A549 treated with RU486 at 1 μM for 4 hours (cell line): ENCODE results near the gene XRN2. TPM values are rescaled to one million over a fixed set of nuclear protein-coding genes. Genes with fewer than 3 reads are reported as not detected.

Source experiments
- total RNA-seq: library from RNA; stranded (reverse); fragments of 200-300 nt; extraction: Qiagen RNA extraction; gene quantifications from 5 replicates; pipeline ENCODE4 v1.2.3, GENCODE V29; 2022; ENCODE audit warnings: low read depth

The XRN2 gene, protein sequence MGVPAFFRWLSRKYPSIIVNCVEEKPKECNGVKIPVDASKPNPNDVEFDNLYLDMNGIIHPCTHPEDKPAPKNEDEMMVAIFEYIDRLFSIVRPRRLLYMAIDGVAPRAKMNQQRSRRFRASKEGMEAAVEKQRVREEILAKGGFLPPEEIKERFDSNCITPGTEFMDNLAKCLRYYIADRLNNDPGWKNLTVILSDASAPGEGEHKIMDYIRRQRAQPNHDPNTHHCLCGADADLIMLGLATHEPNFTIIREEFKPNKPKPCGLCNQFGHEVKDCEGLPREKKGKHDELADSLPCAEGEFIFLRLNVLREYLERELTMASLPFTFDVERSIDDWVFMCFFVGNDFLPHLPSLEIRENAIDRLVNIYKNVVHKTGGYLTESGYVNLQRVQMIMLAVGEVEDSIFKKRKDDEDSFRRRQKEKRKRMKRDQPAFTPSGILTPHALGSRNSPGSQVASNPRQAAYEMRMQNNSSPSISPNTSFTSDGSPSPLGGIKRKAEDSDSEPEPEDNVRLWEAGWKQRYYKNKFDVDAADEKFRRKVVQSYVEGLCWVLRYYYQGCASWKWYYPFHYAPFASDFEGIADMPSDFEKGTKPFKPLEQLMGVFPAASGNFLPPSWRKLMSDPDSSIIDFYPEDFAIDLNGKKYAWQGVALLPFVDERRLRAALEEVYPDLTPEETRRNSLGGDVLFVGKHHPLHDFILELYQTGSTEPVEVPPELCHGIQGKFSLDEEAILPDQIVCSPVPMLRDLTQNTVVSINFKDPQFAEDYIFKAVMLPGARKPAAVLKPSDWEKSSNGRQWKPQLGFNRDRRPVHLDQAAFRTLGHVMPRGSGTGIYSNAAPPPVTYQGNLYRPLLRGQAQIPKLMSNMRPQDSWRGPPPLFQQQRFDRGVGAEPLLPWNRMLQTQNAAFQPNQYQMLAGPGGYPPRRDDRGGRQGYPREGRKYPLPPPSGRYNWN
- 84.8 to 121 TPM (median 98.4 TPM) in 5 replicates for total RNA-seq

DNA sequence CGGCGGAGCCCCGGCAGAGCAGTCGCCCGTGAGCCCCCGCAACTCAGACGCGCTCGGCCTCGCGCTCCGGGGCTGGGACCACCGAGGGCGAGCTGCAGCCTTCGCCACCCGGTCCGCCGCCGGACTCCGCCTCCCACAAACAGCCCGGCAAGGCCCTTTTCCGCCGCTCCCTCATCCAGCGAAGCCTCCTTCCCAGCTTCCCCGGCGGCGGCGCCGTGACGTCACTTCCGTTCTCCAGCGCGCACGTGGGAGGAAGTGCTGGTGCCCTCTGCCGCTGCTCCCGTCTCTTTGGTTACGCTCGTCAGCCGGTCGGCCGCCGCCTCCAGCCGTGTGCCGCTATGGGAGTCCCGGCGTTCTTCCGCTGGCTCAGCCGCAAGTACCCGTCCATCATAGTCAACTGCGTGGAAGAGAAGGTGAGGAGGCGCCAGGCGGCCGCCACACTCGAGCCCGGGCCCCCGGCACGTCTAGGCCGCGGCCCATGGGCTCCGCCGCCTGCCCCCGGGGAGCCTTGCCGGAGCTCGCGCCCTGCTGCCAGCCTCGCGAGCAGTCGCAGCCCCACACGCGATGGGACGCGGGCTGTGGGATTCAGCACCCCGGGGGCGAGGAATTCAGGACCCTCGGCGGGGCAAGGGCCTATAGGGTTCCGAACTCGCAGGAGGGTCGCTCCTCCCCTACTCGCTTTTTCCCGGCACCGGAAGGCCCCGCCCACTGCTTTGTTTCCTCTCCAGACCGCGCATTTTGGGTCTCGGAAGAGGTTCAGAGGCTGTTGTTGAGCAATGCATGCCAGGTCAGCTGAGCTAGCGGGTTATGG lies at the start of gene XRN2:
TSS of gene XRN2 (plus strand) at position 271 of the 811 bp plus-strand sequence. CDS start at position 339, 68 bp downstream.

DNA sequence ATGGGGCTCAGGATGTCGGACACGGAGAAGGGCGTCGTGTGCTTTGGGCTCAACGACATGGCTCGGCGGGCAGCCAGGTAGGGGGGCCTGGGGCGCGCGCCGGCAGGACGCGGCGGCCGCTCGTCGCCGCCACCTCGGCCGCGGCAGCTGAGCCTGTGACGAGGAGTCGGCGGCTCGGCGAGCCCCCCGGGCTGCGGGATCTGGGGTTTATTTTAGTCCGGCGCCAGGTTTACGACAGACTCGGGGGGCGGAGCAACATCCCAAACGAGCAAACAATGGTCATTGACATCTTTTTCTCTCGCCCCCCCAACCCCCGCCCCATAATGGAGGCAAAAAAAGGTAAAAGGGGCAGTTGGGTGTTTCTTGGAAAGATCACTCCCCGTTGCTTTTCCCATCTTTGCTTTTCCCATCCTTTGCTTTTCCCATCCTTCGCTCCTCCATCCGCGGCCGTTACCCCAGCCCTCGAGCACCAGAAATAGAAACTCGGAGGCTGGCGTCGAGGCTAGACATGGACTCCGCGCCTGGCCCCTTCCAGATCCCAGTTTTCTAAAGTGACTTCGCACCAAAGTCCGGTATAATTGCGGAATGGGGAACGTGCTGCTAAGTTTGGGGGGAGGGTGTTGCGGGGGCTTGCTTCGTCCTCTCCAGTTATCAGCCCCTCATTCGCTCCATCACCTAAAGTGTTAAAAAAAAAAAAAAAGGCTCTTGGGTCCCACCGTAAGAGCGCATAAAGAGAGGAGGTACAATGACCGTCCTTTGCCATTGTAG lies 94.4 kb downstream of the XRN2 start, which contains the start of gene NKX2-4:
TSS of gene NKX2-4 (minus strand) at position 186 of the 768 bp plus-strand sequence. CDS start at position 59, 127 bp downstream.

Other genes with a start within 250 kb of the XRN2 start
- gene LINC00237, start 197.0 kb upstream of the XRN2 start, total RNA-seq = not detected in 5 replicates
- gene KIZ, start 177.2 kb upstream of the XRN2 start, total RNA-seq = 4.6 to 6.2 TPM (median 4.9 TPM) in 5 replicates
- 0.06 TPM in 1 of 5 replicates, not detected in the others for gene NKX2-4, start 94.2 kb downstream of the XRN2 start, total RNA-seq
- gene NKX2-2, start 210.7 kb downstream of the XRN2 start, total RNA-seq = not detected in 5 replicates